ENCODE data around the gene SWI5. TPM values are rescaled to one million over a fixed set of nuclear protein-coding genes. Genes with fewer than 3 reads are reported as not detected.

Gene SWI5
- total and polyA plus RNA-seq, 12 donors = 13.9 to 46.3 (median 20.8) TPM

GRCh38 chr9:128232528-128233428 lies 43.3 kb upstream of the SWI5 start:
- no peak for DNase-seq
- WGBS, 2 donors = 86 to 87% methylated on average over 22 of the region's 22 CpGs
- peak in 4 of 8 donors; percentile 18 to 40 (median 26) for ATAC-seq
- H3K4me3 ChIP-seq = no peak overlapping the region
- H3K9me3 ChIP-seq = no peaks in the 10 kb centered on the region
- H3K4me1 ChIP-seq = no peaks in the 10 kb centered on the region
- H3K36me3 ChIP-seq = no peaks in the 10 kb centered on the region
- H3K27ac ChIP-seq = peak overlapping the region in 3 of 10 donors; percentile 31 to 50 (median 44)
- intact Hi-C loops (cut with DNase I) = no loop called here
- no peak for TF ChIP-seq CTCF (IDR thresholded peaks at IDR 0.05)
- no peaks in the 10 kb centered on the region for H3K27me3 ChIP-seq

GRCh38 chr9:128233817-128234406 lies 42.2 kb upstream of the SWI5 start:
- Histone ChIP-seq H3K27me3 (no peaks in the 10 kb centered on the region), H3K4me1 (no peaks in the 10 kb centered on the region), H3K27ac (no peak overlapping the region), H3K9me3 (no peaks in the 10 kb centered on the region), H3K36me3 (no peaks in the 10 kb centered on the region), H3K4me3 (no peak overlapping the region)
- 86% methylated on average over 27 to 28 of the region's 28 CpGs for WGBS, 2 donors
- peak in 1 of 8 donors; percentile 12 for ATAC-seq
- DNase-seq = no peak
- intact Hi-C loops (cut with DNase I) = no loop called here
- no peak for TF ChIP-seq CTCF (IDR thresholded peaks at IDR 0.05)

GRCh38 chr9:128242124-128242523 lies 34.0 kb upstream of the SWI5 start:
- no peaks in the 10 kb centered on the region for H3K27me3 ChIP-seq
- H3K27ac ChIP-seq = peak overlapping the region in 8 of 10 donors; percentile 63 to 86 (median 76)
- DNase-seq = no peak
- intact Hi-C loops (cut with DNase I) = loop anchor here in 1 of 10 donors (2.0 kb wide), 1 partner anchor 39 kb away; the partner anchor contains the start of gene DNM1
- 86 to 89% methylated on average over 4 of the region's 4 CpGs for WGBS, 2 donors
- ATAC-seq = no peak
- H3K4me1 ChIP-seq = peaks cover 7 to 38% (median 18%) of the 10 kb centered on the region in 9 donors
- H3K36me3 ChIP-seq = peaks cover 0 to 4% (median 0%) of the 10 kb centered on the region in 9 donors
- H3K4me3 ChIP-seq = no peak overlapping the region
- H3K9me3 ChIP-seq = no peaks in the 10 kb centered on the region
- no peak for TF ChIP-seq CTCF (IDR thresholded peaks at IDR 0.05)

GRCh38 chr9:128242828-128243214 lies 33.3 kb upstream of the SWI5 start:
- peak overlapping the region in 2 of 10 donors; percentile 16 to 54 for H3K4me3 ChIP-seq
- no peaks in the 10 kb centered on the region for H3K27me3 ChIP-seq
- no peak for TF ChIP-seq CTCF (IDR thresholded peaks at IDR 0.05)
- 48 to 67% methylated on average over 7 of the region's 7 CpGs for WGBS, 2 donors
- peaks cover 7 to 38% (median 18%) of the 10 kb centered on the region in 9 donors for H3K4me1 ChIP-seq
- intact Hi-C loops (cut with DNase I) = loop anchor here in 1 of 10 donors (2.0 kb wide), 1 partner anchor 40 kb away; the partner anchor contains the start of gene DNM1
- ATAC-seq (peak; percentile 15 to 47 (median 36)), DNase-seq (peak in 1 of 2 donors; percentile 58)
- H3K9me3 ChIP-seq = no peaks in the 10 kb centered on the region
- H3K27ac ChIP-seq = peak overlapping the region in 9 of 10 donors; percentile 59 to 86 (median 73)
- peaks cover 0 to 4% (median 0%) of the 10 kb centered on the region in 9 donors for H3K36me3 ChIP-seq

All from heart right ventricle (tissue), 16 donors.